Endothelial cell of umbilical vein (primary cell): ENCODE measurements around the gene MRPL34. TPM values are rescaled to one million over a fixed set of nuclear protein-coding genes. Genes with fewer than 3 reads are reported as not detected.

Experiments used
- BruUV-seq: library from RNA; stranded (reverse); fragments of 400-500 nt; replicated peaks from 2 replicates; lab custom pipeline; 2021; lab: Mats Ljungman, UMichigan
- CTCF ChIA-PET: fragments of 300-600, 350-600 bp; sonication (Branson Sonifier 250); formaldehyde crosslinking; loops from one replicate; lab custom pipeline; 2021; ENCODE audit warnings: antibody characterized with exemption, inconsistent platforms; lab: Charles Lee
- POLR2A ChIA-PET: fragments of 300-600, 350-600 bp; sonication (Branson Sonifier 250); formaldehyde crosslinking; loops from one replicate; lab custom pipeline; 2021; ENCODE audit warnings: antibody characterized with exemption, inconsistent platforms; lab: Charles Lee
- DNase-seq: peaks from one replicate; pipeline ENCODE4 v3.0.0-alpha.2; 2011; ENCODE audit warnings: low read depth, low spot score
- FAIRE-seq: peaks from 2 replicates; lab custom pipeline; 2011; peaks lifted over from hg19 to GRCh38; lab: Jason Lieb, UNC
- H2AFZ ChIP-seq: 2 replicates; pipeline ENCODE4 v1.6.0; 2012; ENCODE audit warnings: low read depth, low read length, control low read depth, inconsistent platforms
- H3K27ac ChIP-seq: 2 replicates; pipeline ENCODE4 v1.5.1; 2011; ENCODE audit warnings: low read depth, mild to moderate bottlenecking, control low read depth, low read length, moderate library complexity; ENCODE audit not compliant: insufficient read depth
- H3K27me3 ChIP-seq, 2 experiments: 2 replicates each; pipeline versions ENCODE4 v1.6.0 to v1.6.1; 2011; ENCODE audit warnings: low read length in 2 of 2, mixed read lengths in 1 of 2; ENCODE audit not compliant: control insufficient read depth in 2 of 2, insufficient read depth in 2 of 2
- H3K36me3 ChIP-seq, 2 experiments: 2 replicates in 1 of 2; 3 replicates in 1 of 2; pipeline ENCODE4 v1.5.1; 2011; ENCODE audit warnings: low read length in 2 of 2, mild to moderate bottlenecking in 1 of 2, moderate library complexity in 1 of 2; ENCODE audit not compliant: control insufficient read depth in 2 of 2, insufficient read depth in 2 of 2; ENCODE audit errors: extremely low read depth in 1 of 2
- H3K4me1 ChIP-seq: 3 replicates; pipeline ENCODE4 v1.5.1; 2011; ENCODE audit warnings: mild to moderate bottlenecking, low read length; ENCODE audit not compliant: control insufficient read depth, insufficient read depth; ENCODE audit errors: extremely low read depth
- H3K4me2 ChIP-seq: 2 replicates; pipeline ENCODE4 v1.6.1; 2011; ENCODE audit warnings: low read length, control low read depth, mixed read lengths; ENCODE audit not compliant: insufficient read depth
- H3K4me3 ChIP-seq, 3 experiments: fragments of 200-600 bp in 1 of 3; sonication (generic), shearing (Covaris generic) in 1 of 3; replicated peaks in 1 of 3; 2 replicates each; pipeline ENCODE4 v1.5.1; 2011 to 2016; ENCODE audit warnings: control low read depth in 3 of 3, low read length in 3 of 3, mild to moderate bottlenecking in 2 of 3, inconsistent platforms in 1 of 3, low read depth in 1 of 3, moderate library complexity in 1 of 3; ENCODE audit not compliant: insufficient read depth in 1 of 3
- H3K79me2 ChIP-seq: 2 replicates; pipeline ENCODE4 v1.6.0; 2012; ENCODE audit warnings: low read length, inconsistent platforms; ENCODE audit not compliant: control insufficient read depth, insufficient read depth
- H3K9ac ChIP-seq: replicated peaks from 2 replicates; pipeline ENCODE3; 2011; ENCODE audit warnings: low read length, control low read depth; ENCODE audit not compliant: insufficient read depth; ENCODE audit errors: extremely low read depth
- H3K9me1 ChIP-seq: replicated peaks from 3 replicates; pipeline ENCODE4 v1.6.0; 2011; ENCODE audit warnings: mild to moderate bottlenecking, low read length; ENCODE audit not compliant: control insufficient read depth, insufficient read depth; ENCODE audit errors: extremely low read depth
- H3K9me3 ChIP-seq: replicated peaks from 2 replicates; pipeline ENCODE4 v1.5.1; 2012; ENCODE audit warnings: low read length, inconsistent platforms; ENCODE audit not compliant: control insufficient read depth, insufficient read depth
- H4K20me1 ChIP-seq: replicated peaks from 2 replicates; pipeline ENCODE3; 2011; ENCODE audit warnings: mild to moderate bottlenecking, low read length; ENCODE audit not compliant: control insufficient read depth, insufficient read depth; ENCODE audit errors: extremely low read depth
- EZH2 ChIP-seq: IDR thresholded peaks from 2 replicates; pipeline ENCODE4 v1.6.1; 2012; ENCODE audit warnings: borderline replicate concordance, low read depth, mild to moderate bottlenecking, moderate library complexity, low read length, inconsistent platforms; ENCODE audit not compliant: severe bottlenecking
- FOS ChIP-seq: IDR thresholded peaks from 2 replicates; pipeline ENCODE4 v1.6.1; 2011; ENCODE audit warnings: mild to moderate bottlenecking, low read length, moderate library complexity, borderline replicate concordance; ENCODE audit not compliant: insufficient read depth
- JUN ChIP-seq: IDR thresholded peaks from 2 replicates; pipeline ENCODE4 v1.6.1; 2011; ENCODE audit warnings: borderline replicate concordance, low read depth; ENCODE audit not compliant: insufficient read length, insufficient read depth
- MAX ChIP-seq: IDR thresholded peaks from 2 replicates; pipeline ENCODE4 v1.6.1; 2011; ENCODE audit not compliant: insufficient read depth, insufficient read length
- MYC ChIP-seq: IDR thresholded peaks from one replicate; pipeline ENCODE4 v1.6.1; 2011; ENCODE audit warnings: mild to moderate bottlenecking, low read depth, low read length
- POLR2A ChIP-seq: IDR thresholded peaks from 2 replicates; pipeline ENCODE4 v1.6.1; 2012; ENCODE audit warnings: low read depth, mild to moderate bottlenecking, control low read depth, low read length
- POLR2AphosphoS5 ChIP-seq: IDR thresholded peaks from 2 replicates; pipeline ENCODE4 v1.6.1; 2012; ENCODE audit warnings: low read depth, mild to moderate bottlenecking, control low read depth, low read length, moderate library complexity; ENCODE audit not compliant: insufficient read depth
- dilution Hi-C: fragments of 300-500 bp; cut with MboI; formaldehyde crosslinking; loops from one replicate; pipeline ENCODE4 v1.15.0; 2019; ENCODE audit warnings: low sequenced_read_pairs; ENCODE audit not compliant: extremely low pct_ligation_motif_present
- intact Hi-C: fragments of 100-400 bp; cut with micrococcal nuclease; formaldehyde crosslinking; loops from one replicate; pipeline ENCODE4 v1.10.0; 2022
- polyA plus RNA-seq, 4 experiments: library from polyadenylated mRNA; depleted of rRNA in 3 of 4; stranded (reverse) in 3 of 4; unstranded in 1 of 4; fragments of >200 nt; gene quantifications; 2 replicates each; pipeline versions ENCODE4 v1.2.1 to v1.2.3, GENCODE V29; 2011 to 2012; ENCODE audit warnings: missing spikeins in 1 of 4
- total RNA-seq: library from RNA; stranded (reverse); gene quantifications from 2 replicates; pipeline ENCODE4 v1.2.3, GENCODE V29; 2021
- TF ChIP-seq, protein P1 (sequence below), 2 donors: IDR thresholded peaks; 1 replicate in 1 of 2; 2 replicates in 1 of 2; pipeline ENCODE4 v1.5.1; 2011; ENCODE audit warnings: low read length in 2 of 2, mild to moderate bottlenecking in 2 of 2, moderate library complexity in 2 of 2, control low read depth in 1 of 2, inconsistent platforms in 1 of 2, low read depth in 1 of 2; ENCODE audit not compliant: insufficient read depth in 1 of 2; ENCODE audit errors: extremely low read depth in 1 of 2

The MRPL34 gene
- total and polyA plus RNA-seq, 2 donors (not counting 3 experiments of a cell fraction or from before 2014, with no cell fraction given) = 45.5 to 55.7 TPM

DNA sequence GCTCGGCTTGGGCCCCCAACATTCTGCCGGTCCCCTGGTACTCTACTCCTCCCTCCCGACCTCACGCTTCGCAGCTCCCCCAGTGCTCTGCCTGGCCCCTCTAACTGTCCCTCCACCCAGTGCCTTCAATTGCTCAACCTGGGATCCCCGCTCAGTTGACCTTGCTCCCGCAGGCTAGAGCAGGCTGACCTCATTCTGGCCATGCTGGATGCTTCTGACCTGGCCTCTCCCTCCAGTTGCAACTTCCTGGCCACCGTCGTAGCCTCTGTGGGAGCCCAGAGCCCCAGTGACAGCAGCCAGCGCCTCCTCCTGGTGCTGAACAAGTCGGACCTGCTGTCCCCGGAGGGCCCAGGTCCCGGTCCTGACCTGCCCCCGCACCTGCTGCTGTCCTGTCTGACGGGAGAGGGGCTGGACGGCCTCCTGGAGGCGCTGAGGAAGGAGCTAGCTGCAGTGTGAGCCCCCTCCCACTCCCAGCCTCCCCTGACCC, 35.2 kb downstream of the MRPL34 start:
- peaks cover 10% of the 10 kb centered on the region for H3K4me1 ChIP-seq
- intact Hi-C loops = no loop called here
- TF ChIP-seq EZH2 (no peak), MAX (no peak), POLR2AphosphoS5 (no peak), FOS (no peak), JUN (no peak), MYC (no peak), POLR2A (no peak)
- peaks cover 4% of the 10 kb centered on the region for H3K79me2 ChIP-seq
- H3K27me3 ChIP-seq = no peaks in the 10 kb centered on the region
- H3K4me2 ChIP-seq = no peak overlapping the region
- H3K9me1 ChIP-seq = no peaks in the 10 kb centered on the region
- POLR2A ChIA-PET = no interaction called here
- H3K9ac ChIP-seq = no peak overlapping the region
- DNase-seq = no peak
- no TSS peak for BruUV-seq
- CTCF ChIA-PET = interaction anchor here (3.8 kb wide), 1 partner anchor 45 kb away, joined by 18 read pairs; no protein-coding TSS in a partner anchor
- H3K36me3 ChIP-seq = no peaks in the 10 kb centered on the region
- FAIRE-seq = no peak
- no peak overlapping the region for H3K27ac ChIP-seq
- H2AFZ ChIP-seq = no peak overlapping the region
- no peak overlapping the region for H3K4me3 ChIP-seq
- H4K20me1 ChIP-seq = no peaks in the 10 kb centered on the region
- dilution Hi-C loops = no loop called here
- no peaks in the 10 kb centered on the region for H3K9me3 ChIP-seq

GRCh38 chr19:17341386-17341785, 35.7 kb downstream of the MRPL34 start:
- no TSS peak for BruUV-seq
- Histone ChIP-seq H3K4me2 (no peak overlapping the region), H3K79me2 (peaks cover 4% of the 10 kb centered on the region), H3K4me3 (no peak overlapping the region), H3K9me3 (no peaks in the 10 kb centered on the region), H2AFZ (no peak overlapping the region), H3K9ac (no peak overlapping the region), H3K4me1 (peaks cover 10% of the 10 kb centered on the region), H3K27me3 (no peaks in the 10 kb centered on the region), H4K20me1 (no peaks in the 10 kb centered on the region), H3K9me1 (no peaks in the 10 kb centered on the region), H3K27ac (no peak overlapping the region), H3K36me3 (no peaks in the 10 kb centered on the region)
- ChIA-PET POLR2A (no interaction called here), CTCF (interaction anchor here (3.8 kb wide), 1 partner anchor 45 kb away, joined by 18 read pairs; no protein-coding TSS in a partner anchor)
- dilution Hi-C loops = no loop called here
- intact Hi-C loops = no loop called here
- DNase-seq (no peak), FAIRE-seq (no peak)
- TF ChIP-seq MYC = no peak
- TF ChIP-seq EZH2 = no peak
- TF ChIP-seq POLR2AphosphoS5 = no peak
- TF ChIP-seq, protein P1, sequence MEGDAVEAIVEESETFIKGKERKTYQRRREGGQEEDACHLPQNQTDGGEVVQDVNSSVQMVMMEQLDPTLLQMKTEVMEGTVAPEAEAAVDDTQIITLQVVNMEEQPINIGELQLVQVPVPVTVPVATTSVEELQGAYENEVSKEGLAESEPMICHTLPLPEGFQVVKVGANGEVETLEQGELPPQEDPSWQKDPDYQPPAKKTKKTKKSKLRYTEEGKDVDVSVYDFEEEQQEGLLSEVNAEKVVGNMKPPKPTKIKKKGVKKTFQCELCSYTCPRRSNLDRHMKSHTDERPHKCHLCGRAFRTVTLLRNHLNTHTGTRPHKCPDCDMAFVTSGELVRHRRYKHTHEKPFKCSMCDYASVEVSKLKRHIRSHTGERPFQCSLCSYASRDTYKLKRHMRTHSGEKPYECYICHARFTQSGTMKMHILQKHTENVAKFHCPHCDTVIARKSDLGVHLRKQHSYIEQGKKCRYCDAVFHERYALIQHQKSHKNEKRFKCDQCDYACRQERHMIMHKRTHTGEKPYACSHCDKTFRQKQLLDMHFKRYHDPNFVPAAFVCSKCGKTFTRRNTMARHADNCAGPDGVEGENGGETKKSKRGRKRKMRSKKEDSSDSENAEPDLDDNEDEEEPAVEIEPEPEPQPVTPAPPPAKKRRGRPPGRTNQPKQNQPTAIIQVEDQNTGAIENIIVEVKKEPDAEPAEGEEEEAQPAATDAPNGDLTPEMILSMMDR (IDR thresholded peaks at IDR 0.05; ENCODE audit: extremely low read depth in 1 of 2, insufficient read depth in 1 of 2, low read depth in 1 of 2, low read length in 2 of 2) = no peak
